ENCODE results near the gene OSTF1.

- TF ChIP-seq SNAI2 (CRISPR knock-in tag; IDR thresholded peaks at IDR 0.05) (no peak), TSHZ2 (CRISPR knock-in tag; IDR thresholded peaks at IDR 0.05) (no peak), ZNF70 (CRISPR knock-in tag; IDR thresholded peaks at IDR 0.05) (no peak), GLIS3 (CRISPR knock-in tag; IDR thresholded peaks at IDR 0.05) (no peak), ZFP3 (CRISPR knock-in tag; IDR thresholded peaks at IDR 0.05) (no peak), POU6F1 (CRISPR knock-in tag; IDR thresholded peaks at IDR 0.05; ENCODE audit: borderline replicate concordance, low read depth) (no peak), CREB5 (CRISPR knock-in tag; IDR thresholded peaks at IDR 0.05; ENCODE audit: low read depth) (no peak)
Measured at GRCh38 chr9:75086541-75087288, 1.6 kb upstream of the OSTF1 start.
